ENCODE measurements around the gene ZNF385D.

ZNF385D gene

DNA sequence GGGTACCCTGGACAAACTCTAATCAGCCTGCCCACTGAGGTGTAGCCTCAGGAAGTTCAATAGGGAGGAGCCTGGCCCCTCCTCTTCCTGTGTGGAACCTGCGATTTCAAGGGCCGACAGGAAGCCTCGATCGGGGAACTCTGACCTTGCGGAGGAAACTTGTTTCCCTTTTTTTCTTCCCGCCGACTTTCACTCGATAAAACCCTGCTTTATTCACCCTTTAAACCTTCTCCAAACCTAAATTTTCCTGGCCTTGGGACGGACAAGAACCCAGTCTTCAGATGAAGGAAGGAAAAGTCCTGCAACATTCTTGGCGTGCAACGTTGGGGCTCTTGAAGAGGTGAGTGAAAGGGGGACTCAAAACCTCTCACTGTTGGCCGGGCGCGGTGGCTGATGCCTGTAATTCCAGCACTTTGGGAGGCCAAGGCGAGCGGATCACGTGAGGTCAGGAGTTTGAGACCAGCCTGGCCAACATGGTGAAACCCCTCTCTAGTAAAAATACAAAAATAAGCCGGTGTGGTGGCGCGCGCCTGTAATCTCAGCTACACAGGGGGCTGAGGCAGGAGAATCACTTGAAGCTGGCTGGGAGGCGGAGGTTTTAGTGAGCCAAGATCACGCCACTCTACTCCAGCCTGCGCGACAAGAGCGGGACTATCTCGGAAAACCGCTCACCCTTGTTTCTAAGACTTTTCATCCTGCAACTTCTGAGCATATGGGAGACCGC lies 208.2 kb downstream of the ZNF385D start:
- H3K27me3 ChIP-seq (replicated peaks; ENCODE audit: control insufficient read depth, insufficient read depth, low read length) = no peaks in the 10 kb centered on the region
- DNase-seq (ENCODE audit: low read depth) = no peak
- H3K9me3 ChIP-seq (ENCODE audit: control insufficient read depth, low read length) = no peaks in the 10 kb centered on the region
- peaks cover 16% of the 10 kb centered on the region for H3K4me1 ChIP-seq (ENCODE audit: control insufficient read depth, insufficient read depth, low read length)
- H3K4me3 ChIP-seq (ENCODE audit: low read length) = no peak overlapping the region
- no peaks in the 10 kb centered on the region for H3K36me3 ChIP-seq (ENCODE audit: control insufficient read depth, insufficient read depth, low read length, severe bottlenecking)
- H3K9ac ChIP-seq (ENCODE audit: low read length) = no peak overlapping the region

DNA sequence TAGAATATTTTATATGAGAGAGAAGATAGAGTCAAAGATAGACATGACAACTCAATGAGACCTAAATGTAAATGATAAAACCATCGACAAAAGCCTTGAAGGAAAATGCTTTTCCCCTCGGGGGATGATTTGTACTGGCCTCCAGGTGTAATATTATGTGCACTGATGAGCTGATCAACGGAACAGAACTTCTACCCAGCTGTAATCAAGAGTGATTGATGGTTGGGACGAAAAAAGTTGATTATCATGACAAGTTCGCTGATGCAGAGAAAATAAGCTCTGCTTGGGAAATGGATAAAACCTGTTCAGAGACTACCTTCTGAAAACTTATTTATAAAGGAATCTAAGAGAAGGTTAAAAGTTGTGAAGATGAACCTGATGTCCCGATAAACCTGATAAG lies 210.7 kb downstream of the ZNF385D start:
- Histone ChIP-seq H3K4me1 (ENCODE audit: control insufficient read depth, insufficient read depth, low read length) (peaks cover 10% of the 10 kb centered on the region), H3K27me3 (replicated peaks; ENCODE audit: control insufficient read depth, insufficient read depth, low read length) (no peaks in the 10 kb centered on the region), H3K4me3 (ENCODE audit: low read length) (no peak overlapping the region), H3K36me3 (ENCODE audit: control insufficient read depth, insufficient read depth, low read length, severe bottlenecking) (no peaks in the 10 kb centered on the region), H3K9me3 (ENCODE audit: control insufficient read depth, low read length) (no peaks in the 10 kb centered on the region), H3K9ac (ENCODE audit: low read length) (no peak overlapping the region)
- DNase-seq (ENCODE audit: low read depth) = no peak

GRCh38 chr3:21534462-21534861 lies 216.5 kb downstream of the ZNF385D start:
- no peaks in the 10 kb centered on the region for H3K9me3 ChIP-seq (ENCODE audit: control insufficient read depth, low read length)
- H3K4me1 ChIP-seq (ENCODE audit: control insufficient read depth, insufficient read depth, low read length) = no peaks in the 10 kb centered on the region
- no peak for DNase-seq (ENCODE audit: low read depth)
- no peaks in the 10 kb centered on the region for H3K27me3 ChIP-seq (replicated peaks; ENCODE audit: control insufficient read depth, insufficient read depth, low read length)
- H3K4me3 ChIP-seq (ENCODE audit: low read length) = no peak overlapping the region
- no peak overlapping the region for H3K9ac ChIP-seq (ENCODE audit: low read length)
- H3K36me3 ChIP-seq (ENCODE audit: control insufficient read depth, insufficient read depth, low read length, severe bottlenecking) = no peaks in the 10 kb centered on the region

DNA sequence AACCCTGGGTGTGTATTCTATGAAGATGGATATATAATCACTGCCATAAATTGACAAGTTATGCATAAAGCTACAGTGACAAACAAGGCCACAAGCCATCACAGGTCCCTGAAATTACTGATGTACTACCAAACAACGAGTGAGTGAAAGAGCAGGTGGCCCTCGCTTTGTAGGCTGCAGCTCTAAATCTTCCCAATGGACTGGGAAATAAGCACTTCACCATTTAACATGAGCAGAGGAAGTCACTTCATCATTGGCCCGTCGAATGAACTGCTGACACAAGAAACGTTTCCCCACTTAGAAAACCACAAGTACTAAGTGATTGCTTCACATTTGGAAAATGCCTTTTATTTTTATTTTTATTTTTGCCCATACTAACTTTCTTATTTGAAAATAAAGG lies 218.0 kb downstream of the ZNF385D start:
- Histone ChIP-seq H3K9ac (ENCODE audit: low read length) (no peak overlapping the region), H3K4me1 (ENCODE audit: control insufficient read depth, insufficient read depth, low read length) (no peaks in the 10 kb centered on the region), H3K4me3 (ENCODE audit: low read length) (no peak overlapping the region), H3K36me3 (ENCODE audit: control insufficient read depth, insufficient read depth, low read length, severe bottlenecking) (no peaks in the 10 kb centered on the region), H3K27me3 (replicated peaks; ENCODE audit: control insufficient read depth, insufficient read depth, low read length) (no peaks in the 10 kb centered on the region), H3K9me3 (ENCODE audit: control insufficient read depth, low read length) (no peaks in the 10 kb centered on the region)
- DNase-seq (ENCODE audit: low read depth) = no peak

DNA sequence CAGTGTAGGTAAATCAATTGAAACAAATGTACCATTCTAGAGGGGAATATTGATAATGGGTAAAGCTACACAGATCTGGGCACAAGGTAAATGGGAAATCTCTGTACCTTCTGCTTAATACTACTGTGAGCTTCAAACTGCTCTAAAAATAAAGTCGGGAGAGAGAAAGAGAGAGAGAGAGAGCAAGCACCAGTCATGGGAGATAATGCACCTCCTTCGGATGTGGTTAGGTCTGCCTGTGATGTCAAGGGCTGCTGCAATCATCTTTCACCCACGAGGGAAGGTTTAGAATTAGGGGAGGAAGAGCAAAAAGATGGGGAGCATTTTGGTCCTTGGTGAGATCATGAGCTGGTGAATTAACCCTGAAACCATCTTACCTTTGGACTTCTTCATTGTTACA lies 219.1 kb downstream of the ZNF385D start:
- no peaks in the 10 kb centered on the region for H3K27me3 ChIP-seq (replicated peaks; ENCODE audit: control insufficient read depth, insufficient read depth, low read length)
- no peaks in the 10 kb centered on the region for H3K36me3 ChIP-seq (ENCODE audit: control insufficient read depth, insufficient read depth, low read length, severe bottlenecking)
- H3K9ac ChIP-seq (ENCODE audit: low read length) = no peak overlapping the region
- H3K4me3 ChIP-seq (ENCODE audit: low read length) = no peak overlapping the region
- DNase-seq (ENCODE audit: low read depth) = no peak
- H3K4me1 ChIP-seq (ENCODE audit: control insufficient read depth, insufficient read depth, low read length) = no peaks in the 10 kb centered on the region
- H3K9me3 ChIP-seq (ENCODE audit: control insufficient read depth, low read length) = no peaks in the 10 kb centered on the region

GRCh38 chr3:21528291-21528995 lies 222.6 kb downstream of the ZNF385D start:
- no peaks in the 10 kb centered on the region for H3K4me1 ChIP-seq (ENCODE audit: control insufficient read depth, insufficient read depth, low read length)
- H3K4me3 ChIP-seq (ENCODE audit: low read length) = no peak overlapping the region
- no peaks in the 10 kb centered on the region for H3K9me3 ChIP-seq (ENCODE audit: control insufficient read depth, low read length)
- no peaks in the 10 kb centered on the region for H3K36me3 ChIP-seq (ENCODE audit: control insufficient read depth, insufficient read depth, low read length, severe bottlenecking)
- no peak overlapping the region for H3K9ac ChIP-seq (ENCODE audit: low read length)
- peak; percentile 50 for DNase-seq (ENCODE audit: low read depth)
- H3K27me3 ChIP-seq (replicated peaks; ENCODE audit: control insufficient read depth, insufficient read depth, low read length) = no peaks in the 10 kb centered on the region

- Histone ChIP-seq H3K9ac (ENCODE audit: low read length) (no peak overlapping the region), H3K4me1 (ENCODE audit: control insufficient read depth, insufficient read depth, low read length) (no peaks in the 10 kb centered on the region), H3K36me3 (ENCODE audit: control insufficient read depth, insufficient read depth, low read length, severe bottlenecking) (no peaks in the 10 kb centered on the region), H3K4me3 (ENCODE audit: low read length) (no peak overlapping the region), H3K27me3 (replicated peaks; ENCODE audit: control insufficient read depth, insufficient read depth, low read length) (no peaks in the 10 kb centered on the region), H3K9me3 (ENCODE audit: control insufficient read depth, low read length) (no peaks in the 10 kb centered on the region)
- DNase-seq (ENCODE audit: low read depth) = no peak
Measured at GRCh38 chr3:21526461-21526860, 224.5 kb downstream of the ZNF385D start.

DNA sequence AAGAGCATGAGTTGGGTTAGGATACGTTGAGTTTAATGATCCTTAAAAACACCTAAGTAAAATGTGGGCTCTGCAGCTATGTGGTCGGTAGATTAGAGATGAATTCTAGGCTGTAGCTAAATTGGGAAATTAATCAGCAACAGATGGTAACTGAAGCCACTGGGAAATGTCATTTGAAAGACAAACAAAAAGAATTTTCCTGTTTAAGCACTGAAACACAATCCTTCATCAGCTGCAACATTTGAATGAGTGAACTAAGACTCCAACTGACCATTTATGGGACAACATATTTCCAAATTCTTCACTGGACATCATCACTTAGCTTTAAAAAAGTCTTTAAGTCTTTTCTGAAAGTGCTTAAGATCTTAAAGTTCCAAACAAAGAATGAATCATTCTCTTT lies 226.9 kb downstream of the ZNF385D start:
- no peak overlapping the region for H3K4me3 ChIP-seq (ENCODE audit: low read length)
- no peaks in the 10 kb centered on the region for H3K27me3 ChIP-seq (replicated peaks; ENCODE audit: control insufficient read depth, insufficient read depth, low read length)
- peak; percentile 61 for DNase-seq (ENCODE audit: low read depth)
- no peaks in the 10 kb centered on the region for H3K9me3 ChIP-seq (ENCODE audit: control insufficient read depth, low read length)
- no peaks in the 10 kb centered on the region for H3K36me3 ChIP-seq (ENCODE audit: control insufficient read depth, insufficient read depth, low read length, severe bottlenecking)
- H3K4me1 ChIP-seq (ENCODE audit: control insufficient read depth, insufficient read depth, low read length) = no peaks in the 10 kb centered on the region
- H3K9ac ChIP-seq (ENCODE audit: low read length) = no peak overlapping the region

DNA sequence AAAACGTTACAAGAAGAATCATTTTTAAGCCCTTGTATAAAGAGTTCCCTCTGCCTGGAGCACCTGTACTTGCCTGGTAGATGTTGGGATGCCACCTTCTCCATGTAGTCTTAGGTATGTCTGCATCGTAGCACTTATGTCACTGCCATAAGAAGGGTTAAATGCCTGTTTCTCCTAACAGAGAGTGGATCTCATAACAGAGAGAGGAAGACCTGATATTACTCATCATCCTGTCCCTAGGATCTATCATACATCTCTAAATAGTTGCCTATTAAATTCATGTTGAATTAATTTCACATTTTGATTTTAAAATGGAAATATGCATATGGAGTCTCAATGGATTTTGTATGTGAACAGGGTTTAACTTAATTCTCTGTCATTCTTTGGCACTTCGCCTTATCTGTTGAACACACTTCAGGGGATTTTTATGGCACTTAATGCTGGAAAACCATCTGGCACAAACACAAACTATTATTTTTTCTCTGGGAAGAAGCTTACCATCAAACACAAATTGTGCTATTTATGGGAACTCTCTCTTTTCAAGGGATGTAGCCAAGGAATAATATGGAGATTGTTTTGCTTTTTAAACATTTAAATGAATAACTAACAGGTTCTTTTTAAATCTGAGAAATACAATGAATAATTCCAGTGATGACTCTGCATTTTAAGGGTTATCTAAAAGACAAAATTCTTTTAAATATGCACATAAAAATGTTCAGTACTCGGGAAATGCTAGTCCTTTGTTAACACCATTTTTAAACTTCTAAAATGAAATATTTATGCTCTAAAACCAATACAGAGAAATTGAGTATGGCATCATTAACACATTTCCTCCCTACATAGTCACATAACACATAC lies 230.7 kb downstream of the ZNF385D start:
- DNase-seq (ENCODE audit: low read depth) = no peak

DNA sequence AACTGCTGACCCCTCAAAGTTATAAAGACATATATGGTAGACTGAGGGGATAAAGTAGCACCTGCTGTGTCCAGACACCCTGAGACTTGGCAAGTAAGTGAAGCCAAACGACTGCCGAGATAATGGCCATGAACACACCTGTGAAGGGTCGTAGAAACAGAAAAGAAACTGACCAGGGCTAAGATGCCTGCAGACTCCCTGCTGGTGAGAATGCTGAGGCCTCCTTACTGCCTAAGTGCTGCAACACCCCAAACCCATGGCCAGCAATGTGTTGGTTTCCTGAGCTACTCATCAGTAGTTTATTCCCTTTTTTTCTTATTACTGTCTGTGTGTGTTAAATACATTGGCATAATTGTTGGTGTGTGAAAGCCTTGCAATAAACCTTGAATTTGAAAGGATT lies 233.8 kb downstream of the ZNF385D start:
- Histone ChIP-seq H3K9ac (ENCODE audit: low read length) (no peak overlapping the region), H3K4me1 (ENCODE audit: control insufficient read depth, insufficient read depth, low read length) (no peaks in the 10 kb centered on the region), H3K4me3 (ENCODE audit: low read length) (no peak overlapping the region), H3K9me3 (ENCODE audit: control insufficient read depth, low read length) (no peaks in the 10 kb centered on the region), H3K27me3 (replicated peaks; ENCODE audit: control insufficient read depth, insufficient read depth, low read length) (no peaks in the 10 kb centered on the region), H3K36me3 (ENCODE audit: control insufficient read depth, insufficient read depth, low read length, severe bottlenecking) (no peaks in the 10 kb centered on the region)
- no peak for DNase-seq (ENCODE audit: low read depth)

More for the DNA sequence above, 230.7 kb downstream of the ZNF385D start:
- Histone ChIP-seq H3K4me3 (ENCODE audit: low read length) (no peak overlapping the region), H3K27me3 (replicated peaks; ENCODE audit: control insufficient read depth, insufficient read depth, low read length) (no peaks in the 10 kb centered on the region), H3K36me3 (ENCODE audit: control insufficient read depth, insufficient read depth, low read length, severe bottlenecking) (no peaks in the 10 kb centered on the region), H3K4me1 (ENCODE audit: control insufficient read depth, insufficient read depth, low read length) (no peaks in the 10 kb centered on the region), H3K9ac (ENCODE audit: low read length) (no peak overlapping the region), H3K9me3 (ENCODE audit: control insufficient read depth, low read length) (no peaks in the 10 kb centered on the region)

DNA sequence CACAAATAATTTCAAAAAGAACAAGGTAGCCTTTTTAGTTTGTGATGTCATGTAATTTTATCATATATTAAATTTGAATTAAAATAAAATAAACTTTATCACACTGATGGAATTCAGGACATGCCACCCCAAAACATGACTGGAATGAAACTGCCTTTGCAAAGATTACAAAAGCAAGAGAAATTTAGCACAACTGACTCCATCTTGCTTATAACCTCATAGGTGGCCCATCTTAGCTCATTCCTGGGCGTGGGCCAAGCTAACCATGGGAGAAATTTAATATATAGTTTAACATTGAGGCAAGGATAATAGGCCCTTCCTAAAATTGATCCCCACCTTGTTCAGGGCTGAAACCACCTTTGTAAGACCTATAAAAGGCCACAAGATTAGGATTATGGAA lies 235.6 kb downstream of the ZNF385D start:
- Histone ChIP-seq H3K9ac (ENCODE audit: low read length) (no peak overlapping the region), H3K4me3 (ENCODE audit: low read length) (no peak overlapping the region), H3K27me3 (replicated peaks; ENCODE audit: control insufficient read depth, insufficient read depth, low read length) (no peaks in the 10 kb centered on the region), H3K4me1 (ENCODE audit: control insufficient read depth, insufficient read depth, low read length) (no peaks in the 10 kb centered on the region), H3K36me3 (ENCODE audit: control insufficient read depth, insufficient read depth, low read length, severe bottlenecking) (no peaks in the 10 kb centered on the region), H3K9me3 (ENCODE audit: control insufficient read depth, low read length) (no peaks in the 10 kb centered on the region)
- DNase-seq (ENCODE audit: low read depth) = no peak
